HCT116 (cell line): ENCODE measurements around the gene HDHD5. TPM values are rescaled to one million over a fixed set of nuclear protein-coding genes. Genes with fewer than 3 reads are reported as not detected.

Experiments used
- ATAC-seq: fragments of 200-7000 bp; cut with Tn5 transposase; 2 replicates; pipeline ENCODE4 v1.9.1; 2020; ENCODE audit warnings: mild to moderate bottlenecking, moderate library complexity
- BruUV-seq: library from RNA; stranded (reverse); fragments of 400-500 nt; replicated peaks from 2 replicates; lab custom pipeline; 2021; lab: Mats Ljungman, UMichigan
- CTCF ChIA-PET: fragments of 300-600 bp; sonication (Branson Sonifier 250); formaldehyde crosslinking; loops from one replicate; lab custom pipeline; 2021; ENCODE audit warnings: antibody characterized with exemption; lab: Charles Lee
- POLR2A ChIA-PET: fragments of 300-600, 350-600 bp; sonication (Branson Sonifier 250); formaldehyde crosslinking; loops from one replicate; lab custom pipeline; 2021; ENCODE audit warnings: antibody characterized with exemption; lab: Charles Lee
- RAD21 ChIA-PET, 2 experiments: fragments of 300-600 bp; sonication (Branson Sonifier 250); formaldehyde crosslinking; loops; one replicate each; lab custom pipeline; 2023; ENCODE audit warnings: low total read pairs in 2 of 2; ENCODE audit not compliant: uncharacterized antibody in 2 of 2, unreplicated experiment in 2 of 2, low non-redundant PET in 1 of 2; lab: Charles Lee
- DNase-seq: peaks from one replicate; pipeline ENCODE4 v3.0.0-alpha.2; 2010; ENCODE audit warnings: low read depth, low spot score
- H2AFZ ChIP-seq: fragments of 200-600 bp; shearing (Covaris generic), sonication (generic); 2 replicates; pipeline ENCODE4 v1.6.1; 2017; ENCODE audit warnings: low read depth, mixed run types, mixed read lengths, antibody characterized with exemption, low read length; ENCODE audit not compliant: poor library complexity, severe bottlenecking
- H3K27ac ChIP-seq: 2 replicates; pipeline ENCODE4 v1.5.1; 2012; ENCODE audit warnings: low read depth, low read length
- H3K27me3 ChIP-seq: fragments of 200-600 bp; sonication (generic); 2 replicates; pipeline ENCODE4 v1.6.1; 2016; ENCODE audit warnings: mixed run types, low read length, mixed read lengths; ENCODE audit not compliant: insufficient read depth
- H3K36me3 ChIP-seq, 2 experiments: fragments of 200-500 bp in 1 of 2; fragments of 200-600 bp in 1 of 2; sonication (Bioruptor generic) in 1 of 2; sonication (generic) in 1 of 2; 2 replicates each; pipeline versions ENCODE4 v1.5.1 to v1.6.1; 2014 to 2016; ENCODE audit warnings: low read length in 2 of 2, inconsistent platforms in 1 of 2, mixed read lengths in 1 of 2, mixed run types in 1 of 2; ENCODE audit not compliant: insufficient read depth in 2 of 2, control insufficient read depth in 1 of 2
- H3K4me1 ChIP-seq, 2 experiments: fragments of 200-600 bp in 1 of 2; sonication (generic) in 1 of 2; 2 replicates each; pipeline versions ENCODE4 v1.5.1 to v1.6.1; 2012 to 2017; ENCODE audit warnings: low read length in 2 of 2, inconsistent platforms in 1 of 2, mild to moderate bottlenecking in 1 of 2, mixed read lengths in 1 of 2, mixed run types in 1 of 2, moderate library complexity in 1 of 2; ENCODE audit not compliant: insufficient read depth in 2 of 2, control insufficient read depth in 1 of 2
- H3K4me2 ChIP-seq: fragments of 200-600 bp; sonication (generic); 2 replicates; pipeline ENCODE4 v1.6.1; 2017; ENCODE audit warnings: mixed run types, low read length, mixed read lengths
- H3K4me3 ChIP-seq, 2 experiments: fragments of 200-600 bp in 1 of 2; sonication (generic) in 1 of 2; replicated peaks in 1 of 2; 2 replicates each; pipeline ENCODE4 v1.5.1; 2011 to 2016; ENCODE audit warnings: low read length in 2 of 2, control low read depth in 1 of 2, low read depth in 1 of 2, mild to moderate bottlenecking in 1 of 2, mixed read lengths in 1 of 2, mixed run types in 1 of 2
- H3K79me2 ChIP-seq: fragments of 200-600 bp; sonication (generic); 2 replicates; pipeline ENCODE4 v1.6.1; 2017; ENCODE audit warnings: mild to moderate bottlenecking, mixed run types, low read length, moderate library complexity, mixed read lengths; ENCODE audit not compliant: insufficient read depth
- H3K9ac ChIP-seq: fragments of 200-600 bp; sonication (generic); 2 replicates; pipeline ENCODE4 v1.6.1; 2016; ENCODE audit warnings: low read length, mixed read lengths
- H3K9me2 ChIP-seq: fragments of 200-600 bp; sonication (generic), shearing (Covaris generic); 2 replicates; pipeline ENCODE4 v1.6.1; 2017; ENCODE audit warnings: mixed run types, mild to moderate bottlenecking, moderate library complexity; ENCODE audit not compliant: insufficient read depth
- H3K9me3 ChIP-seq, 2 experiments: fragments of 200-500 bp in 1 of 2; fragments of 200-600 bp in 1 of 2; sonication (Bioruptor generic) in 1 of 2; sonication (generic) in 1 of 2; 2 replicates each; pipeline ENCODE4 v1.6.1; 2014 to 2017; ENCODE audit warnings: low read length in 2 of 2, mixed read lengths in 2 of 2, inconsistent platforms in 1 of 2, low read depth in 1 of 2, mild to moderate bottlenecking in 1 of 2, mixed run types in 1 of 2, moderate library complexity in 1 of 2; ENCODE audit not compliant: control insufficient read depth in 1 of 2, insufficient read depth in 1 of 2
- H4K20me1 ChIP-seq: fragments of 200-600 bp; sonication (generic), shearing (Covaris generic); 2 replicates; pipeline ENCODE4 v1.6.1; 2017; ENCODE audit warnings: mixed run types, mild to moderate bottlenecking, moderate library complexity; ENCODE audit not compliant: insufficient read depth
- CBX3 ChIP-seq: IDR thresholded peaks from 2 replicates; pipeline ENCODE4 v1.6.1; 2012; ENCODE audit warnings: low read depth
- CEBPB ChIP-seq: IDR thresholded peaks from 2 replicates; pipeline ENCODE4 v1.6.1; 2012; ENCODE audit warnings: low read depth
- EGR1 ChIP-seq: IDR thresholded peaks from 2 replicates; pipeline ENCODE4 v1.6.1; 2012; ENCODE audit warnings: low read depth
- ELF1 ChIP-seq: IDR thresholded peaks from 2 replicates; pipeline ENCODE4 v1.6.1; 2012; ENCODE audit warnings: low read depth, borderline replicate concordance
- EZH2 ChIP-seq: fragments of 200-600 bp; sonication (generic); IDR thresholded peaks from 2 replicates; pipeline ENCODE4 v1.6.1; 2017; ENCODE audit warnings: antibody characterized with exemption, mixed run types
- FOSL1 ChIP-seq: IDR thresholded peaks from 2 replicates; pipeline ENCODE4 v1.6.1; 2012; ENCODE audit warnings: low read depth
- JUND ChIP-seq: IDR thresholded peaks from 2 replicates; pipeline ENCODE4 v1.6.1; 2012
- POLR2AphosphoS5 ChIP-seq: IDR thresholded peaks from 2 replicates; pipeline ENCODE4 v1.6.1; 2011; ENCODE audit warnings: mild to moderate bottlenecking, low read depth, low read length, moderate library complexity
- RAD21 ChIP-seq: IDR thresholded peaks from 2 replicates; pipeline ENCODE4 v1.6.1; 2012; ENCODE audit warnings: low read depth, mild to moderate bottlenecking
- REST ChIP-seq: IDR thresholded peaks from 2 replicates; pipeline ENCODE4 v1.6.1; 2012; ENCODE audit warnings: low read depth
- SIN3A ChIP-seq: IDR thresholded peaks from 2 replicates; pipeline ENCODE4 v1.6.1; 2012; ENCODE audit warnings: low read depth
- SP1 ChIP-seq: IDR thresholded peaks from 2 replicates; pipeline ENCODE4 v1.6.1; 2012; ENCODE audit warnings: low read depth
- SRF ChIP-seq: IDR thresholded peaks from 2 replicates; pipeline ENCODE4 v1.6.1; 2012; ENCODE audit warnings: low read depth
- YY1 ChIP-seq: IDR thresholded peaks from 2 replicates; pipeline ENCODE4 v1.6.1; 2011; ENCODE audit warnings: low read length, low read depth, moderate library complexity, mild to moderate bottlenecking; ENCODE audit not compliant: insufficient replicate concordance; ENCODE audit errors: extremely low read depth
- ZFX ChIP-seq: fragments of 450-650 bp; IDR thresholded peaks from 2 replicates; pipeline ENCODE4 v1.6.1; 2017
- intact Hi-C: fragments of 100-400 bp; cut with micrococcal nuclease; formaldehyde crosslinking; loops from 2 replicates; pipeline ENCODE4 v1.10.0; 2022
- total RNA-seq: library from RNA; stranded (reverse); gene quantifications from one replicate; pipeline ENCODE4 v1.2.1, GENCODE V29; 2021; ENCODE audit not compliant: unreplicated experiment
- TF ChIP-seq, protein P1 (sequence below): IDR thresholded peaks from 2 replicates; pipeline ENCODE4 v1.6.1; 2012

HDHD5 gene
- total RNA-seq, 1 experiment from 2014 or later: 70.1 TPM

DNA sequence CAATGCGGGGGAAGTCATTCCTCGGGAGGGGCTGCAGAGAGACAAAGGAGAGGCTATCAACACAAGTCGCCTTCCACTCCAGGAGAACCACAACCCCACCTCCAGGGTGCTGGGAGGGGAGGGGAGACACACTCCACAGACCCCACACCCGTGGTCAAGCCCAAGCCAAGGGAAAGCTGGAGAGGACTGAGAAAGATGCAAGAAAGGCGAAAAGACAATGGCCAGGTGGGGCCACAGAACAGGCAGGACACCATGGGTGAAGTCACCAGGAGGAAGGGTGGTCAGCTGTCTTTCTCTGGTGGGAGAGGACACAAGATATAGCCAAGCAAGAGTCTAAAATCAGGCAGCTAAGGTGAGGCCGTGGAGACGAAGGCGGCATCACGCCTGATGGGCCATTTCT, 16.0 kb downstream of the HDHD5 start (continued):
- TF ChIP-seq REST (no peak), POLR2AphosphoS5 (no peak), RAD21 (no peak), SP1 (no peak), CBX3 (no peak)
- TF ChIP-seq, protein P1, sequence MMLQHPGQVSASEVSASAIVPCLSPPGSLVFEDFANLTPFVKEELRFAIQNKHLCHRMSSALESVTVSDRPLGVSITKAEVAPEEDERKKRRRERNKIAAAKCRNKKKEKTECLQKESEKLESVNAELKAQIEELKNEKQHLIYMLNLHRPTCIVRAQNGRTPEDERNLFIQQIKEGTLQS: no peak

DNA sequence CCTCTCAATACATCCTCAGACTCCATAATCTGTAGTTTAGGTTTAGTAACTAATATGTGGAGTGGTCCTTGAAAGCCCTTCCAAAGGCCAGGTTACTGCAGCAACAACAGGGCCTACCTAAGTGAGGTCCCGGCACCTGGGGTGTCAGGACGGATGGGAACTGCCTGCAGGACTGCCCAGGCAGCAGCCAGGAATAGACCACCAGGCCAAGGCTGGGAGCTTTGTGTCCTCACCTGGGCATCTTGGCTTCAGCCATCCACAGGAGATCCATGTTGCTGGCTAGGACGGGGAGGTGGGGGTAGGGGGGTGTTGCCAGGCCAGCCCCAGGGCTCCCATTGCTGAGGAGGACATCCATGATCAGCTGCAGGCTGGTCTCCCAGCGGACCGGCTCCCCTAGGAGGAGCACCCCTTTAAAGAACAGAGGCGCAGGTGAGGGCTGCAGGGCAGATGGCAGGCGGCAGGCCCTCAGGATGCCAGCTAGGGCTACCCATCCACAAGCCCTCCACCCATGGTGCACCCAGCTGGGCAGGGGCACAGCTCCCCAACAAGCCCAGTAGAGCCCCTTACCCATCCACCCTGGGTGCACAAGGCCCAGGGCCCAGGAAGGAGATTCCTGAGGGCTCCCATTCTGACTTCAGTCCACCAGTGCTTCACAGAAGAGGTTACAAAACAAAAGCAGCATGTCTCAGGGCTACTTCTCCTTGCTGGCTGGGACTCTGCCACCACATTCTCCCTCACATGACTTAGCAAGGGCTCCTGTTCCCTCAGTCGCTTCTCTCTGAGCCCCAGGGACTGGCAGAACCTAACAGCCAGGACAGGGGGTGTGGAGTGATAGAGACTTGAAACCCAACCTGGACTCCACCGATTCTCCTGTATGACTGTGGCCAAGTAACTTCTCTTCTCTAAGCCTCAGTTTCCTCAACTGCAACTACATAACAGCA, 18.0 kb downstream of the HDHD5 start:
- peaks cover 16 to 32% of the 10 kb centered on the region in 2 experiments; a peak in 3 of 4 replicates for H3K36me3 ChIP-seq
- no peaks in the 10 kb centered on the region for H3K4me1 ChIP-seq
- no TSS peak for BruUV-seq
- H3K27ac ChIP-seq: no peak overlapping the region
- 0 out of 2 replicates have a peak, but pooled peaks cover 11% of the 10 kb centered on the region for H3K79me2 ChIP-seq
- no peaks in the 10 kb centered on the region for H3K9me3 ChIP-seq
- ATAC-seq (no peak), DNase-seq (no peak)
- ChIA-PET RAD21 (no interaction called here), POLR2A (no interaction called here), CTCF (no interaction called here)
- H3K4me2 ChIP-seq: no peak overlapping the region
- intact Hi-C loops: no loop called here
- no peak overlapping the region for H3K9ac ChIP-seq
- H3K27me3 ChIP-seq: no peaks in the 10 kb centered on the region
- H2AFZ ChIP-seq: no peak overlapping the region
- H4K20me1 ChIP-seq: no peaks in the 10 kb centered on the region
- H3K4me3 ChIP-seq: no peak overlapping the region
- H3K9me2 ChIP-seq: no peaks in the 10 kb centered on the region
- no peak for TF ChIP-seq SIN3A
- TF ChIP-seq EZH2: no peak
- TF ChIP-seq POLR2AphosphoS5: no peak
- no peak for TF ChIP-seq REST
- TF ChIP-seq SRF: no peak
- no peak for TF ChIP-seq CEBPB
- no peak for TF ChIP-seq EGR1
- no peak for TF ChIP-seq SP1
- no peak for TF ChIP-seq JUND
- no peak for TF ChIP-seq ZFX
- TF ChIP-seq YY1: no peak
- no peak for TF ChIP-seq ELF1
- no peak for TF ChIP-seq FOSL1
